ENCODE results near the gene GUK1. TPM values are rescaled to one million over a fixed set of nuclear protein-coding genes. Genes with fewer than 3 reads are reported as not detected.
"Not testable (repeated sequence)": the region's sequence is repeated elsewhere in the genome, so short reads cannot be mapped to it uniquely, and the experiment has no call there.

The GUK1 gene
- total RNA-seq, 4 donors from 2014 or later = 124 to 406 (median 289) TPM

DNA sequence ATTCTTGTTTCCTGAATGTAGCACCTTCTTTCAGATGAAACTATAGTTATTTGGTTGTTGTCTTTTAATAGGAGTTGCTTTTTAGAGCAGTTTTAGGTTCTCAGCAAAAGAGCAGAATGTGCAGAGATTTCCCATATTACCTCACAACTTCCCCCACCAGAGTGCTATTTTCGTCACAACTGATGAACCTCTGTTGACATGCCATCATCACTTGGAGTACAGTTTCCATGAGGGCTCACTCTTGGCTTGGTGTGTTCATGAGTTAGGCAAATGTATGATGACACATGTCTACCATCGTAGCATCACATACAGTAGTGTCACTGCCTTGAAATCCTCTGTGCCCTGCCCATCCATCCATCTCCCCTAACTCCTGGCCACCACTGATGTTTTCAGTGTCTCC is 29.3 kb downstream of the GUK1 start:
- intact Hi-C loops (cut with DNase I; ENCODE audit: low total_unique reads) = no loop called here
- DNase-seq = no peak
- TF ChIP-seq POLR2A (IDR thresholded peaks at IDR 0.05) = no peak
- no peak overlapping the region for H3K27ac ChIP-seq
- H3K36me3 ChIP-seq = no peaks in the 10 kb centered on the region
- no peaks in the 10 kb centered on the region for H3K9me3 ChIP-seq
- peaks cover 0 to 3% of the 10 kb centered on the region in 2 donors for H3K4me1 ChIP-seq
- no peaks in the 10 kb centered on the region for H3K27me3 ChIP-seq
- H3K4me3 ChIP-seq = no peak overlapping the region

DNA sequence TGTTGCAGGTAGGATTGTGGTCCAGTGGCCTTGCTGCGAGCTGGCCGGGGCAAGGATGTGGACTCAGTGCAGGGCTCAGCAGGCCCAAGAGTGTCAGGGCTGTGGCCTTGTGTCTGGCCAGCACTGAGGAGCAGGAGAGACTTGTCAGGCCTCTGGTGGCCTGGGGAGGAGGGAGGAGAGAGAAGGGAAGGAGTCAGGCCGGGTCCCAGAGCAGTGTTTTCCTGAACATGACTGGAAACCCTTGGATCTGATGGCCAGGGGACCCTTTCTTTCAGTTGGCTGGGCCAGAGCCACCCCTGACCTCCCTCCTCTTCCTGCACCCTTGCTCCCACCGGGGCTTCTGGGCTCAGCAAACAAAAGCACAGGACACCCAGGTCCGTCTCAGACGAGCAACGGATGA is 30.6 kb downstream of the GUK1 start:
- no peak for DNase-seq
- Histone ChIP-seq H3K4me1 (peaks cover 0 to 3% of the 10 kb centered on the region in 2 donors), H3K9me3 (no peaks in the 10 kb centered on the region), H3K27me3 (no peaks in the 10 kb centered on the region), H3K27ac (no peak overlapping the region), H3K4me3 (no peak overlapping the region), H3K36me3 (no peaks in the 10 kb centered on the region)
- intact Hi-C loops (cut with DNase I; ENCODE audit: low total_unique reads) = no loop called here
- TF ChIP-seq, protein P1, sequence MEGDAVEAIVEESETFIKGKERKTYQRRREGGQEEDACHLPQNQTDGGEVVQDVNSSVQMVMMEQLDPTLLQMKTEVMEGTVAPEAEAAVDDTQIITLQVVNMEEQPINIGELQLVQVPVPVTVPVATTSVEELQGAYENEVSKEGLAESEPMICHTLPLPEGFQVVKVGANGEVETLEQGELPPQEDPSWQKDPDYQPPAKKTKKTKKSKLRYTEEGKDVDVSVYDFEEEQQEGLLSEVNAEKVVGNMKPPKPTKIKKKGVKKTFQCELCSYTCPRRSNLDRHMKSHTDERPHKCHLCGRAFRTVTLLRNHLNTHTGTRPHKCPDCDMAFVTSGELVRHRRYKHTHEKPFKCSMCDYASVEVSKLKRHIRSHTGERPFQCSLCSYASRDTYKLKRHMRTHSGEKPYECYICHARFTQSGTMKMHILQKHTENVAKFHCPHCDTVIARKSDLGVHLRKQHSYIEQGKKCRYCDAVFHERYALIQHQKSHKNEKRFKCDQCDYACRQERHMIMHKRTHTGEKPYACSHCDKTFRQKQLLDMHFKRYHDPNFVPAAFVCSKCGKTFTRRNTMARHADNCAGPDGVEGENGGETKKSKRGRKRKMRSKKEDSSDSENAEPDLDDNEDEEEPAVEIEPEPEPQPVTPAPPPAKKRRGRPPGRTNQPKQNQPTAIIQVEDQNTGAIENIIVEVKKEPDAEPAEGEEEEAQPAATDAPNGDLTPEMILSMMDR (IDR thresholded peaks at IDR 0.05) = no peak

DNA sequence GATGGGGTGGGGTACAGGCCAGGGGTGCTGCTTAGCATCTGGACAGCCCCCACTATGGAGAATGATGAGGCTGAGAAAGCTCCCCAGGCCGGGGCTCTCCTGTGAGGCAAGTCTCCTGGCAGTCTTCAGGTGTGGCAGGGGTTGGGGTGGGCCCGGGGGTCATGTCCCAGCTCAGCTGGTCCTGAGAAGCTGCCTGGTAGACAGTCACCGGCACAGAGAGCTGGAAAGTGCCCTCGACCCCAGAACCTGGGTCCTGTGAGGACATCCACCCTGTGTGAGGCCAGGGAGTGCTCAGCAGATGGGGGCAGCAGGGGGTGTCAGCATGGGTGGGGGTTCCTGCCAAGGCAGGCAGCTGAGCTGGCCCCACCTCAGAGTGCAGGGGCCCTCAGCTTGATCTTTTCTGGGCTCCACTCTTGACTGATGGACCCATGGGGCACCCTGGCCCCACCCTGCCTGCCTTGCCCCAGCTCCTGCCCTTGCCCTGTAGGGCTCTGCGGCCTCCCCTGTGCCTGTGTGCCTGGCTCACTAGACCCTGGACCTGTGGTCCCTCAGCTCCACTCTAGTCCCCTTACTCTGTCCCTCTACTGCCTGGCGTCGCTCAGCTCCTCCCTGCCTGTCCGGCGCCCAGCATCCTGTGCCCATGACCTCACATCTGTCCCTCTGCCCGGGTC is 31.3 kb downstream of the GUK1 start:
- TF ChIP-seq, protein P1 (IDR thresholded peaks at IDR 0.05) = no peak
- no peak for TF ChIP-seq POLR2A (IDR thresholded peaks at IDR 0.05)
- no peaks in the 10 kb centered on the region for H3K27me3 ChIP-seq
- intact Hi-C loops (cut with DNase I; ENCODE audit: low total_unique reads) = no loop called here
- H3K4me3 ChIP-seq = no peak overlapping the region
- DNase-seq = no peak
- H3K36me3 ChIP-seq = no peaks in the 10 kb centered on the region
- H3K4me1 ChIP-seq = peaks cover 0 to 3% of the 10 kb centered on the region in 2 donors
- H3K9me3 ChIP-seq = no peaks in the 10 kb centered on the region
- H3K27ac ChIP-seq = no peak overlapping the region

DNA sequence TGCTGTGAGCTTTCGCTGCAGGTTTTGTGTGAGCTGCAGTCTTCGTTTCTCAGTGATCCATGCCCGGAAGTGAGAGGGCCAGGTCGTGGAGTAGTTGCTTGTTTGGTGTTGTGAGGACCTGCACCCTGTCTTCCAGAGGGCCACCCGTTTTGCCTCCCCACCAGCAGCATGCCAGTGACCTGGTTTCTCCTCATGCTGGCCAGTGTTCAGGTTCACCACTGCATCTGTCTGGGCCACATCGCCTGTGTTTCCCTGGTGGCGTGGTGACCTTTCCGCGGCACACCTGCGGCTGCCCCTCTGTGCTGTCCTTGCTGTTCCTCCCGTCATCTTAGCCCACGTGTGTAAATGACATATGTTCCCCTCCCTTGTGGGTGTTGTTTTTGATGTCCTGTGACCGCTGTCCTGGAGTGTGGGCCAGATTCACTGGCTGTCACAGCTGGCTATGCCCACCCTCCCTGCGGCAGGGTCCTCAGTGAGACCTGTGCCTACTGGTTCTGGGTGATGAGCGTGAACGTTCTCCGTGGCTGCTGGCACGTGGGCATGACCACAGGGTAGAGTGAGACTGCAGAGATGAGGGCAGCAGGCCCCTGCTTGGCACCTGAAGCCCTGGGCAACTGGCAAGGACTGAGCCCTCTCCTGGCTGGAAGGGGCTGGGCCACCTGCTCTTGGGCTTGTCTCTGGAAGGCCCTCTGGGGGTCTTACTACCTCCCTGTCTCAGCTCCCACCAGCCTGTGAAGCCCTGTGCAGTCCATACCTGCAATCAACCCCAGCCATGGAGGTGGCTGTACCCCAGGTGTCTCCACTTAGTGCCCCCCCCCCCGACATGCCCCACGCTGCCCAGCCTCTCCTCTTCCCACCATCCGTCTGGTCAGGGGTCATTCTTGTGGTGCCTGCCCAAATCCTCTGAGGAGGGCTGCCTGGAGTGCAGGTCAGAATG is 32.8 kb downstream of the GUK1 start:
- no peaks in the 10 kb centered on the region for H3K9me3 ChIP-seq
- no peaks in the 10 kb centered on the region for H3K36me3 ChIP-seq
- no peak for DNase-seq
- intact Hi-C loops (cut with DNase I; ENCODE audit: low total_unique reads) = no loop called here
- no peak overlapping the region for H3K4me3 ChIP-seq
- H3K4me1 ChIP-seq = no peaks in the 10 kb centered on the region
- no peak overlapping the region for H3K27ac ChIP-seq
- TF ChIP-seq POLR2A (IDR thresholded peaks at IDR 0.05) = no peak
- TF ChIP-seq, protein P1 (IDR thresholded peaks at IDR 0.05) = no peak
- H3K27me3 ChIP-seq = no peaks in the 10 kb centered on the region

DNA sequence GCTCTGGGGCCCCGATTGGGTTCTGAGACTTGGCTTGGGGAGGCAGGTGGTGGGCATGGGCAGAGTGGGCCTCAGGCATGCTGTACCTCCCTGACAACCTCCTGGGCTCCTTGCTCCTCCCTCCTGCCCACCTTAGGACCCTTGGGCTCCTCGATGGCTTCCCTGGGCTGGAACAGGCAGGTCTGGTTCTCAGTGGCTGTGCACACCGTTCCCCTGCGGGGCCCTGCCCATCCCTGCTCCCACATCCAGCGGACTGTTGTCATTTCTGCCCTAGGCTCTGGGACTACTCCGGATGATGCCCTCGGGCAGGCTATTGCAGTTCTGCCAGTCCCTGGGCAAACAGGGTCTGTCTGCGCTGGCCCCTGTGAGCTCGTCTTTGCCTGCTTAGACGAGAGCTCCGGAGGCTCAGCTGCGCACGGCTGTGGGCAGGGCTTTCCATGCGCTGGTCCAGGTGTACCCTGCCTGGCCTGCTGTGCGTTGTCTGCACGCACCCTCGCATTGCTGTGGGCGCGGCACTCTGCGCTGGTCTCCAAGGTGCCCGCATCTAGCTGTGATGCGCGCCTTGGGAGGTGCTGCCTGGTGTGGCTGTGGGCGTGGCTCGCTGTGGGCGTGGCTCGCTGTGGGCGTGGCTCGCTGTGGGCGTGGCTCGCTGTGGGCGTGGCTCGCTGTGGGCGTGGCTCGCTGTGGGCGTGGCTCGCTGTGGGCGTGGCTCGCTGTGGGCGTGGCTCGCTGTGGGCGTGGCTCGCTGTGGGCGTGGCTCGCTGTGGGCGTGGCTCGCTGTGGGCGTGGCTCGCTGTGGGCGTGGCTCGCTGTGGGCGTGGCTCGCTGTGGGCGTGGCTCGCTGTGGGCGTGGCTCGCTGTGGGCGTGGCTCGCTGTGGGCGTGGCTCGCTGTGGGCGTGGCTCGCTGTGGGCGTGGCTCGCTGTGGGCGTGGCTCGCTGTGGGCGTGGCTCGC is 33.7 kb downstream of the GUK1 start:
- intact Hi-C loops (cut with DNase I; ENCODE audit: low total_unique reads); H3K27me3 ChIP-seq; H3K4me1 ChIP-seq; H3K36me3 ChIP-seq; H3K9me3 ChIP-seq; DNase-seq; H3K4me3 ChIP-seq; H3K27ac ChIP-seq: not testable (repeated sequence)

Data from uterus (tissue), 4 donors.